Measurements from ENCODE around the gene FGD5. TPM values are rescaled to one million over a fixed set of nuclear protein-coding genes. Genes with fewer than 3 reads are reported as not detected.

The FGD5 gene
- total RNA-seq, 1 donor from 2014 or later = 3.2 TPM

GRCh38 chr3:14969671-14970070 lies 150.9 kb downstream of the FGD5 start:
- no peaks in the 10 kb centered on the region for H3K27me3 Mint-ChIP-seq (ENCODE audit: low read depth)
- TF ChIP-seq CTCF (IDR thresholded peaks at IDR 0.05; ENCODE audit: unreplicated experiment) = no peak
- H3K4me3 Mint-ChIP-seq = no peak overlapping the region
- no peaks in the 10 kb centered on the region for H3K4me1 Mint-ChIP-seq
- H3K27ac Mint-ChIP-seq = no peak overlapping the region
- peaks cover 16% of the 10 kb centered on the region for H3K9me3 Mint-ChIP-seq
- peaks cover 50% of the 10 kb centered on the region for H3K36me3 Mint-ChIP-seq
- DNase-seq (ENCODE audit: low spot score in 2 of 2, unreplicated experiment in 2 of 2) = no peak

GRCh38 chr3:14976317-14976716 lies 157.6 kb downstream of the FGD5 start:
- TF ChIP-seq CTCF (IDR thresholded peaks at IDR 0.05; ENCODE audit: unreplicated experiment) = no peak
- no peaks in the 10 kb centered on the region for H3K27me3 Mint-ChIP-seq (ENCODE audit: low read depth)
- no peak overlapping the region for H3K4me3 Mint-ChIP-seq
- peaks cover 39% of the 10 kb centered on the region for H3K36me3 Mint-ChIP-seq
- peaks cover 13% of the 10 kb centered on the region for H3K9me3 Mint-ChIP-seq
- DNase-seq (ENCODE audit: low spot score in 2 of 2, unreplicated experiment in 2 of 2) = no peak
- peaks cover 16% of the 10 kb centered on the region for H3K4me1 Mint-ChIP-seq
- peak overlapping the region; percentile 36 for H3K27ac Mint-ChIP-seq

GRCh38 chr3:14980689-14981088 lies 161.9 kb downstream of the FGD5 start:
- Mint-ChIP-seq H3K27ac (no peak overlapping the region), H3K27me3 (ENCODE audit: low read depth) (no peaks in the 10 kb centered on the region), H3K4me3 (no peak overlapping the region), H3K4me1 (peaks cover 13% of the 10 kb centered on the region), H3K36me3 (peaks cover 20% of the 10 kb centered on the region), H3K9me3 (peaks cover 13% of the 10 kb centered on the region)
- no peak for DNase-seq (ENCODE audit: low spot score in 2 of 2, unreplicated experiment in 2 of 2)
- TF ChIP-seq CTCF (IDR thresholded peaks at IDR 0.05; ENCODE audit: unreplicated experiment) = no peak

Other genes starting within 250 kb of the FGD5 start
- gene CCDC174, start 167.2 kb upstream of the FGD5 start, total RNA-seq = 21.8 to 25.5 TPM (median 22.6 TPM) in 3 replicates
- 0.09 to 0.13 TPM (median 0.11 TPM) in 3 replicates for gene C3orf20, start 143.8 kb upstream of the FGD5 start, total RNA-seq
- gene NR2C2, start 128.6 kb downstream of the FGD5 start, total RNA-seq = 70.0 to 74.1 TPM (median 70.1 TPM) in 3 replicates
- gene MRPS25, start 246.4 kb downstream of the FGD5 start, total RNA-seq = 66.3 to 70.4 TPM (median 66.7 TPM) in 3 replicates